ENCODE results near the gene PTPN20.

DNA sequence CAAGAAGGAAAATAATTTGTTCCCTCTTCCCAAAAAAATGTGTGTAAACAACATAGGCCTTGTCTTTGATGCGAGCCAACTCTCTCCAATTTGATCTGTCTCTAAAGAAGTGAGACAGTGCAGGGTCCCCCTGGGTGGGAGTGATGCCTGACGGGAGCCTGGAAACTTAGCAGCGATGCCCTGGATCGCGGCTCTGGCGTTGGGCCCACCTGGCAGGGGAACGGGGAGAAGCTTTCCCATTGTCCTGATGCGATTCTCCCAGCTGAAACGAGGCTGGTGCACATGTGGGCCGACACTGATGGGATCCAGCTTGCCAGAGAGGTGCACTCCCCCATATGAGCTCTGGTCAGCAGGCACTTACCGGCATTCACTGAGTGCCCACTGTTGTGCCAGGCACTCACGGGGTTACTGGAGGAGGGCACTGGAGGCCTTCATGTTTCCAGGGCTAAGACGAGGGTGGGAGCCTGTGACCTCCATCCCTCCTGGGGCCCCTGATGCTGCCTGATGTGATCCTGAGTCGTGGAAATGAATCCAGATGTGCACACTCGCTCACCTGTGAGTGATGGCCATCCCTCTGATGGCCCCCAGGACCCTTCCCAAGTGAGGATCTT is 132.8 kb downstream of the PTPN20 start:
- TF ChIP-seq, protein P1, sequence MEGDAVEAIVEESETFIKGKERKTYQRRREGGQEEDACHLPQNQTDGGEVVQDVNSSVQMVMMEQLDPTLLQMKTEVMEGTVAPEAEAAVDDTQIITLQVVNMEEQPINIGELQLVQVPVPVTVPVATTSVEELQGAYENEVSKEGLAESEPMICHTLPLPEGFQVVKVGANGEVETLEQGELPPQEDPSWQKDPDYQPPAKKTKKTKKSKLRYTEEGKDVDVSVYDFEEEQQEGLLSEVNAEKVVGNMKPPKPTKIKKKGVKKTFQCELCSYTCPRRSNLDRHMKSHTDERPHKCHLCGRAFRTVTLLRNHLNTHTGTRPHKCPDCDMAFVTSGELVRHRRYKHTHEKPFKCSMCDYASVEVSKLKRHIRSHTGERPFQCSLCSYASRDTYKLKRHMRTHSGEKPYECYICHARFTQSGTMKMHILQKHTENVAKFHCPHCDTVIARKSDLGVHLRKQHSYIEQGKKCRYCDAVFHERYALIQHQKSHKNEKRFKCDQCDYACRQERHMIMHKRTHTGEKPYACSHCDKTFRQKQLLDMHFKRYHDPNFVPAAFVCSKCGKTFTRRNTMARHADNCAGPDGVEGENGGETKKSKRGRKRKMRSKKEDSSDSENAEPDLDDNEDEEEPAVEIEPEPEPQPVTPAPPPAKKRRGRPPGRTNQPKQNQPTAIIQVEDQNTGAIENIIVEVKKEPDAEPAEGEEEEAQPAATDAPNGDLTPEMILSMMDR (conservative IDR thresholded peaks at IDR 0.05): no peak
- TF ChIP-seq ZFX (IDR thresholded peaks at IDR 0.05): no peak

All from C4-2B (cell line).